Urothelium cell line (cell line): ENCODE measurements around the gene C5AR1.
"Not testable (repeated sequence)": the region's sequence is repeated elsewhere in the genome, so short reads cannot be mapped to it uniquely, and the experiment has no call there.

Experiments used
- DNase-seq: peaks from one replicate; pipeline ENCODE4 v3.0.0; 2011; ENCODE audit warnings: low spot score, mixed read lengths
- FAIRE-seq: peaks from 2 replicates; lab custom pipeline; 2011; peaks lifted over from hg19 to GRCh38; lab: Jason Lieb, UNC

Gene C5AR1

DNA sequence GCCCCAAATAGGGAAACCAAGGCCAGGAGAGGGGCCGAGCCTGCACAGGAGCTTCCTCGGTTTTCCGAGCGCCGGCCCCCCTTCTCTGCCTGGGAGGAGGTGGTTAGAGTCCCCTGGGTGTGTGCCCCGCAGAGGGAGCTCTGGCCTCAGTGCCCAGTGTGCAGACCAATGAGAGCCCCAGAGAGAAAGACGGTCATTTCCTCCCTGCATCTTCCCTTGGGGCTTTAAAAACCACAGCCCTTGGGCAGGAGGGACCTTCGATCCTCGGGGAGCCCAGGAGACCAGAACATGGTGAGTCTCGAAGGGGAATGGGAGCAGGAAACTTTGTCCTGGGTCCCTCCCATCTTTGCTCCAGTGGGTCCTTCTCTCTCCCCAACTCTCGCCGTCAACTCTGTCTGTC, at the start of gene C5AR1:
TSS of gene C5AR1 (plus strand) at position 254 of the 400 bp plus-strand sequence. CDS start at position 289, 35 bp downstream.
- DNase-seq (no peak), FAIRE-seq (no peak)

DNA sequence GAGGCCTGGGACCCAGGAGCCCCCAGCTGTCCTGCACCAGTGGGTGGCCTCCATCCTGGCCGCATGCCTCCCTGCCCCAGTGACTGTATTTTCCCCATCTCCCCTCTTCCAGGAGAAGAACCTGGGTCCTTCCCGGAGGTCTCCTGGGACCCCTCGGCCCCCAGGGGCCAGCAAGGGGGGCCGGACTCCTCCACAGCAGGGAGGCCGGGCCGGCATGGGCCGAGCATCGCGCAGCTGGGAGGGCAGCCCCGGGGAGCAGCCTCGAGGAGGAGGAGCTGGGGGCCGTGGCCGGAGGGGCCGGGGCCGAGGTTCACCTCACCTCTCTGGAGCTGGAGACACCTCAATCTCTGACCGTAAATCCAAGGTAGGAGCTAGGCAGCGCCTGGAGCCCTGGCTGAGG, 49.2 kb upstream of the C5AR1 start:
- FAIRE-seq: no peak

DNA sequence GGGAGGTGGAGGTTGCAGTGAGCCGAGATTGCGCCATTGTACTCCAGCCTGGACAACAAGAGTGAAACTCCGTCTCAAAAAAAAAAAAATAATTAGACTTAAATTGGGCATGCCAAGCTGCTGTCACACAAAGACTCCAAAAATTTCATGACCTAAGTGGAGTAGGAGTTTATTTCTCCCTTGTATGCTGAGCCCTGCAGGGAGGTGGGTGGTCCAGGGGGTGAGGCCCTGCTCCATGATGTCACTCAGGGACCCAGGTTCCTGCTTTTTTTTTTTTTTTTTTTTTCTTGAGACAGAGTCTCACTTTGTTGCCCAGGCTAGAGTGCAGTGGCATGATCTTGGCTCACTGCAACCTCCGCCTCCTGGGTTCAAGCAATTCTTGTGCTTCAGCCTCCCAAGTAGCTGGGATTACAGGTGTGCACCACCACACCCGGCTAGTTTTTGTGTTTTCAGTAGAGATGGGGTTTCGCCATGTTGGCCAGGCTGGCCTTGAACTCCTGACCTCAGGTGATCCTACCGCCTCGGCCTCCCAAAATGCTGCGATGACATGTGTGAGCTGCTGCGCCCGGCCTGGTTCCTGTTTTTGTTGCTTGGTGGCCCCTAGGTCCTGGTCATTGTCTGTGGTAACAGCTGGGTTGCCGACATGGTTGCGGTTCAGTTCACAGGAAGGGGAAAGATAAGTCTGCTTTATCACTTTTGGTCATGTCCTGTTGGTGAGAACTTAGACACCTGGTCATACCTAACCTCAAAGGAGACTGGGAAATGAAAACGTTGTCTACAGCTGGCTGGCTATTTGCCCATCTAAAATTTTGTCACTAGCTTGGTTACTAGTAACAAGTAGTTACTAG, 47.5 kb upstream of the C5AR1 start:
- FAIRE-seq, DNase-seq: not testable (repeated sequence)

More for the DNA sequence above, 49.2 kb upstream of the C5AR1 start:
- DNase-seq: no peak

DNA sequence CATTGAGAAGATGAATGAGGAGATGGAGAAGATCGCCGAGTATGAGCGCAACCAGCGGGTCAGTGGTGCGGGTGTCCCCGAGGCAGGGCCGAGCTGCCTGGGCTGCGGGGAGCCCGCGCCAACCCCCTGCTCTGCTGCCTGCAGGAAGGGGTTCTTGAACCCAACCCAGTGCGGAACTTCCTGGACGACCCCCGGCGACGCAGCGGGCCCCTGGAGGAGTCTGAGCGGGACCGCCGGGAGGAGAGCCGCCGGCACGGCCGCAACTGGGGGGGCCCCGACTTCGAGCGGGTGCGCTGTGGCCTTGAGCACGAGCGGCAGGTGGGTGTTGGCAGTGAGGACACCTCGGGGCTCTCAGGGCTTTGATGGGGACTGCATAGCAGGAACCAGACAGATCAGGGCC, 45.0 kb upstream of the C5AR1 start:
- FAIRE-seq: no peak

DNA sequence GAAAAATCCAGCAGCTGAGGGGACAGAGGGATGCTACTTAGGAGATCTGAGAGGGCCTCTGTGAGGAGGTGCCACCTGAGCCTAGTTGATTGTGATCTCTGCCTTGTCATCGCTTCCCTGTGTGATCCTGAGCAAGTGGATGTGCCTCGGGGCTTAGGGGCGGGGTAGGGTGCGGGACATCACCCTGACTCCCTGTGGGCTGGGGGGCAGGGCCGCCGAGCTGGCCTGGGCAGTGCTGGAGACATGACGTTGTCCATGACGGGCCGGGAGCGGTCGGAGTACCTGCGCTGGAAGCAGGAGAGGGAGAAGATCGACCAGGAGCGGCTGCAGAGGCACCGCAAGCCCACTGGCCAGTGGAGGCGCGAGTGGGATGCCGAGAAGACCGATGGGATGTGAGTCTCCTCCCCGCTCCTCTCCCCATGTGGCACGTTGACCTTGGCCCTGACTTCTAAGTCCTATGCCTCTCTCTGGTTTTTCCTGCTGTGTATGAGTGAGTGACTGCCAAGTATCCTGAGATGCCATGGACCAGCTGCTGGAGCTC, 43.2 kb upstream of the C5AR1 start:
- no peak for DNase-seq

More for the DNA sequence above, 45.0 kb upstream of the C5AR1 start:
- no peak for DNase-seq

DNA sequence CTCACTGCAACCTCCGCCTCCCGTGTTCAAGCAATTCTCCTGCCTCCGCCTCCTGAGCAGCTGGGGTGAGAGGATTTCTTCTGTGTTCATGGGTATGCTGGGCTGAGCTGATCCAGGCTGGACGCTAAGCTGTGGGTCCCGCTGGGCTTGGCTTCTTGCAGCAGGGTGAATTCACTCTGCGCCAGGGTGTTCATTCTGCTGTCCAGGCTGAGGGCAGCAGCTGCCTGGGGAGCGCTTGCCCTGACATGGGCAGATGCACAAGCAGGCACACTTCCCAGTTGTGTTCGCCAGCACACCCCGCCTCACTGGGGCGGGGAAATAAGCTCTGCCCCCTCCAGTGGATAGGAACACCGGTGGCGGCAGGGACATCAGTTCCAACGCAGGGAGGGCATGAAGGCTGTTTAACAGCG, 42.3 kb upstream of the C5AR1 start:
- no peak for DNase-seq
- no peak for FAIRE-seq

More for the DNA sequence above, 43.2 kb upstream of the C5AR1 start:
- FAIRE-seq: no peak

DNA sequence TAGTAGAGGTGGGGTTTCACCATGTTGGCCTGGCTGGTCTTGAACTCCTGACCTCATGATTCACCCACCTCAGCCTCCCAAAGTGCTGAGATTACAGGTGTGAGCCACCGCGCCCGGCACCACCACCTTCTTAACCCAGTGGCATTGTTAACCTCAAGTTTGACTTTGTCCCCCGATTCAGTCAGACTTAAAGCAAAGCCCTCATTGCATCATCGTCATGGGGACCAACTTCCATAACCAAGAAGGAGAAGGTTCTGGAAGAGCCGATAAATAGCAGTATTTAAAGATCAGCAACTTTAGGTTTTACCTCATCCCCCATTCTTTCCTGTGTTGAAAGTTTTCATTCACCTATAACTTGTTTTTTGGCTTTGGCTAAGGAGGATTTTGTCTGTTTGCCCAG, 41.6 kb upstream of the C5AR1 start:
- DNase-seq (no peak), FAIRE-seq (no peak)

DNA sequence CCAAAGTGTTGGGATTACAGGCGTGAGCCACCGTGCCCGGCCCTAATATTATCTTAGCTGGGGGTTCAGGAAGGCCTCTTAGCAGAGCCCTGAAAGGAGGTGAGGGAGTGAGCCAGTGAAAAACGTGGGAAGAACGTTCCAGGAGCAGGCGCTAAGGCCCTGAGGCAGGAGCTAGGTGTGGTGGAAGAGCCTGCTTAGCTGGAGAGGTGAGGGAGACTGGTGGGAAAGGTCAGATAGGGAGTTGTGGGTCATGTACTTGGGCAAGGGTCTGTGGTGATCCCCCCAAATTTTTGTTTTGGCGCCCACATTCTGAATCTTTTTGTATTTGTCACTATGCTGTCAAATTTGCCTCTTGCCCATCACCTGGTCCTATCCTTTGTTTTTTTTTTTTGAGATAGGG, 40.1 kb upstream of the C5AR1 start:
- FAIRE-seq (no peak), DNase-seq (no peak)

DNA sequence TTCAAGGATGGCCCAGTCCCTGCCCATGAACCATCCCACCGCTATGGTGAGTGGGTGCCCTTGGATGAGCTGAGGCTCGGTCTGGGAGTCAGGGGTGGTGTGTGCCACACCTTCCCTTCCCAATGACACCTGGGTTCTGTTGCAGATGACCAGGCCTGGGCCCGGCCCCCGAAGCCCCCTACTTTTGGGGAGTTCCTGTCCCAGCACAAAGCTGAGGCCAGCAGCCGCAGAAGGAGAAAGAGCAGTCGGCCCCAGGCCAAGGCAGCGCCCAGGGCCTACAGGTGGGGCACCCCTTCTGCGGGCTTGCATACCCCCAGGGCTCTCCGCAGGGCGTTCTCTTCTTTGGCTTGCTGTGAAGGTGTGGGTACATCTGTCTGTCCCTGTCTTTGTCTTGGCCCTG, 39.3 kb upstream of the C5AR1 start:
- DNase-seq: no peak
- FAIRE-seq: no peak

DNA sequence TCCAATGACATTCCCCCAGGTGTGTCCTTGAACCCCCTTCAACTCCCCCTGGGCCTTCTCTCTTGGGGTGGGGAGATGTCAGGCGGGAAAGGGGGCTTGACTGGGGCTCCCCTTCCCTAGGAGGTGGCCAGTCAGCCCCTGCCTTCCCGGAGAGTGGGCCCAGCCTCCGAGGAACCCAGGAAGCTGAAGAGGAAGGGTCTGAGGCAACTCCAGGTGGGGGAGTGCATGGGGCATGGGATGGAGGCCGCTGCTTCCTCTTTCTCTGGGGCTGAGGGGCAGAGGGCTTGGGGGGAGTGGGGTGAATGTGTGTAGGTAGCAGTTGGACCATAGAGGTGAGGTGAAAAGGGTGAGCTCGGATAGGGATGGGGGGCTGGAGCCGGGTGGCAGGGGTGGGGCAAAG, 37.7 kb upstream of the C5AR1 start:
- DNase-seq: no peak
- no peak for FAIRE-seq

DNA sequence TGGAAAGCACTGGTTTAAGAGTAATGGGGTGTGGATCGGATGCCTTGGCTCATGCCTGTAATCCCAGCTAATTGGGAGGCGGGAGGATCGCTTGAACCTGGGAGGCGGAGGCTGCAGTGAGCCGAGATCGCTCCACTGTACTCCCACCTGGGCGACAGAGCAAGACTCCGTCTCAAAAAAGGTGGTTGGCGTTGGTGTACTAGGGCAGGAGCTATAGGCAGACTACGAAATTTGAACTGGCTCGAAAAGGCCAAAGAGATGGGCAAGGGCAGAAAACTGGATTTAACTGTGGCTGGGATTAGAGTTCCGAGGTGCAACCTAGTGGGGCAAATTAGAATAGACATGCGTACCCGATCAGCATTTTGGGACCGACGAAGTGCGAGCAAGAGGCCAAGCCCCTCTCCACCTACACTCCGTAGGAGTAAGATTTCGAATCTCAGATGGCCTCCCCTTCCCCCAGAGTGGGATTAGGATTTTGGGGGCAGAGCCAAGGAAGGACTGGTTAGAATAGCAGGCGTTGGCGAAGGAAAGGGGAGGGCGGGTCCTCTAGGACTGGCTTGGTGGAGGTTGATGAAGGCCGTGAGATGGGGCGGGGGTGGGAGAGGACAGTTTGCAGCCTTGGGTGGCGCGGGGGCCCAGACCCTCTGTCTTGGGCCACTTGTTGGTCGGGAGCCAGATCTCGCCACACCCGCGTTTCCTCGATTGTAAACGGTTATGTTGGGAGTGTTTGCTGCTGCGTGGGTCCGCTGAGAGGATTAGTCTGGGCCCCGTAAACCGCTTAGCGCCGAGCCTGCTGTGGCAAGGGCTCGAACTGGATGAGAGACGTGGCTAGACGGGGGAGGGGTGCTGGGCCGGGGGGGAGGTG, 37.0 kb upstream of the C5AR1 start:
- FAIRE-seq (no peak), DNase-seq (no peak)

DNA sequence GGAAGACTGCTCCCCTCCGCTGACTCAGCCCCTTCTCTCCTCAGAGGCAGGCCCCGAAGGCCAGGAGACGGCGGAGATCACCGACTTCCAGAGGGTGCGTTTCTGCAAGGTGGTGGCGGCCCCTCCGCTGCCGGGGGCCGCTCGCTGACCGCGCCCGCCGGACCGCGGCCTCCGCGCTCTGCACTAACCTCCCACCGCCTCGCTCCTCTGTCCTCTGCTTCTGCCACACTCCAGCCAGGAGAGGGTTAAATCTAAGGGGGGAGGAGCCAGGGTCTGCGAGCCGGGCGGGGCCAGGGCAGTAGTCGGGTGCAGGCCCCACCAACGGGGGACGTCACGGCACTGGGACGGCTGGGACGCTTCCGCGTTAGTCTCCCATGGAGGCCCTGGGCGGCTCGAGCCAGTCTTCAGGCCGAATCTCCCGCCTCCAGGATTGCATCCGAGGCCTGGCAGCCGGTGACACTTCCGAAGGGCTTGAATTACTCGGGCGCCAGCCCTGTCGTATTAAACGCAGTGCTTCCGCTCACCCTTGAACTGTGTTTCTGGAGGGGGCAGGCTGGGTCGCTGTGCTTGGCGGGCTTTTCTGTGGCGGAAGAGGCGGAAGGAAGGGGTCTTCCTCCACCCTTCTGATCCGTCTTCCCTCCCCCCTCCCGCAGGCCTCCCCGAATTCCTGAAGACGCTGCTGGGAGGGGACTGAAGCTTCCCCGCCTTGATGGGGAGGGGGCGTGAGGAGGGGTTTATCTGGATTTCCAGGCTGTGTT, 36.2 kb upstream of the C5AR1 start:
- DNase-seq (peak; percentile 74), FAIRE-seq (no peak)

DNA sequence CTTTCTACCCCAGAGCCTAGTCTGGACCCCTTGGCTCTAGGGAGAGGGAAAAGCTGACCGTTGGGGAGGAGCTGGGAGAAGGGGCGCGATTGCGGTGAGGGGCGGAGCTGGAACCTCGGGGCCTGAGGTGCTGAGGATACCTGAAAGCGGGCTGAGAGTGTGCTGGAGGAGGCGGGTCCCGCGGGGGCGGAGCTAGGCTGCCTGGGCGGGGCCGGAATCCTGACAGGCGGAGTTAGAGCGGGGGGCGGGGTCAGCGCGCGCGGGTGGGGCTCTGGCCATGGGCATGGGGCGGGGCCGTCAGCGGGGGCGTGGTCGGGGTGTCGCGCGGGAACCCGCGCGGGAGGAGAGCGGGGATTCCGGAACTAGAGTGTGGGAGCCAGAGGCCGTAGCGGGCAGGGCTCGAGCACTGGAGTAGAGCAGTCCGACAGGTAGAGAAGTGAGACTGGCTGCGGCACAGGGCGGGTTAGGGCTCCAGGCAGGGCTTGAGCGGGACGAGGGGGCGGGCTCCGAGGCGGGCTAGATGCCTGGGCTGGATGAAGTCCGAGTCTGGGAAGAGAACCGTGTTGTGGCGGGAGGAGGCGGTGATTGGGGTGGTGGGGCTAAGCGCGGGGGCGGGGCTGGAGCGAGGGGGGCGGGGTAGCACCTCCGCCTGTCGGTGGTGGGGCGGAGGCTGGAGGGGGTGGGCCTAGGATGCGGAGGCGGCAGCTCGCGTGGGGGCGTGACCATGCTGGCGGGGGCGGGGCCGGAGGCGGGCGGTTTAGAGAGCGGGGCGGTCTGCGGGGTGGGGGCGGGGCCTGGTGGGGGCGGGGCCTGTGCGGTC, 35.4 kb upstream of the C5AR1 start, which contains the start of gene INAFM1:
TSS of gene INAFM1 (plus strand) at position 815 of the 820 bp plus-strand sequence. CDS start 35 bp downstream, outside the sequence.
- DNase-seq (peak; percentile 79), FAIRE-seq (no peak)

DNA sequence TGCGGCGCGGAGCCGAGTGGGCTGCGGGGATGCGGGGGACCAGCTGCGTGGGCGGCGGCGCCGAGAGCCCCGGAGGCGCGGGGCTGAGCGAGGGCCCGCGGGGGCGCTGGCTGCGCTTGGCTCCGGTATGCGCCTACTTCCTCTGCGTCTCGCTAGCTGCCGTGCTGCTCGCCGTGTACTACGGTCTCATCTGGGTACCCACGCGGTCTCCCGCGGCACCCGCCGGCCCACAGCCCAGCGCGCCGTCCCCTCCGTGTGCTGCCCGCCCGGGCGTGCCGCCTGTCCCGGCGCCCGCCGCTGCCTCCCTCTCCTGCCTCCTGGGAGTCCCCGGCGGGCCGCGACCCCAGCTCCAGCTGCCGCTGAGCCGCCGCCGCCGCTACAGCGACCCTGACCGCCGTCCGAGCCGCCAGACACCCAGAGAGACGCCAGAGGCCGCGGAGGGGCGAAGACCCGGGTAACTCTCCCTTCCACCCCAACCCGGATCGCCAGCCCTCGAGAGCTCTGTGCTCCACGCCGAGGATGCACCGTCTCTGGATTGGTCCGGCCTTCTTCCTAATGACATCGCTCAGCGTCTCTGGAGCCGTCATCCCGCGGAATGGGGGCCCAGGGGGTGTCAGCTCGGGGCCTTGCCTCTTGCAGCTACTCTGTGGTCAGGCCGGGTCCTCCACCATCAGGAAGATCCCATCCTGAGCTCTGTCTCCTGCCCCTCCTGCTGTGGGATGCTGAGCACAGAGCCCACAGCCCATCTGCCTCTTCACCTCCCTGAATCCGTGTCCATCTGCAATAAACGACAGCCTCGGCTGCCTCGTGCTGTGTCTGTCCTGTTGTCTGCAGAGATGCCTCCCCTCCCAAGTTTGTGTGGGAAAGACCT, 34.5 kb upstream of the C5AR1 start:
- FAIRE-seq (no peak), DNase-seq (no peak)

DNA sequence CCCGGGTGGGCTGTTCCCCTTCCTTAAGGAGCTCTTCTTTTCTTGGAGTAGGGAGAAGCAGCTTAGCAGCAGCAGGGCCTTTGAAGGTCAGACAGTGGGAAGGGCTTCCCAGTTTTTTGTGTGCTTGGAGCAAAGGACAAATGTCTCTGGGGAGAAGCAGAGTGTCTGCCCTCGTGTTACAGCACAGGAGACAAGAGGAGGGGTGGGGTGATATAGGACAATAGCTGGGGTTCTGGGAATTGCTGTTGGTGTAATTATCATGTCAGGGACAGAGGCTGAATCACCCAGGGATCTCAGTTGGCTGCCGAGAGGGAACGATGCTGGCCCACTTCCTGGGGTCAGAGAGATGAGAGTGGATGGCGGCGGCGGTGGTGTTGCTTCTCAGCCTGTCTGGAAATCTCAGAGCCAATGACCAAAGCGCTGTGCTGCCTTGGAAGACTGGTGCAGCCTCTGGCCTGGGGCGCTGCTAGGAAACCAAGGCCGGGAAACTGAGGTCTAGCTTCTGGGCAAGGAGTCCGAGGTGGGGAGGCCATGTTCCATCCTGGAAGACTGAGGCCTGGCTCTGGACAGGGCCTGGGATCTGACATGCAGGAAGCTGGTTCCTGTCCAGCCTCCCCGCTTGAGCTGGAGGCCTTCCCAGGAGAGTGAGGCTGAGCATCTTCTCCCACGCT, 33.7 kb upstream of the C5AR1 start:
- FAIRE-seq: no peak
- DNase-seq: no peak

DNA sequence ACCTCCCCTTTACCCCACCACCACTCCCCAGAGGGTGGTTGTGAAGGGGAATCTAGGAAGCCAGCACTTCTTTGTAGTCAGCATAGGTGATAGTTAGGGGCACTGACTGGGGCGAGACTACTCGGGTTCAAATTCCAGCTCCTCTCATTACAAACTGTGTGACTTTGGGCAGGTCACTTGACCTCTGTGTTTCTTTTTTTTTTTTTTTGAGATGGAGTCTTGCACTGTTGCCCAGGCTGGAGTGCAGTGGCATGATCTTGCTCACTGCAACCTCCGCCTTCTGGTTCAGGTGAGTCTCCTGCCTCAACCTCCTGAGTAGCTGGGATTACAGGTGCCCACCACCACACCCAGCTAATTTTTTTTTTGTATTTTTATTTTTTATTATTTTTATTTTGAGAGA, 33.1 kb upstream of the C5AR1 start:
- not testable (repeated sequence) for FAIRE-seq

DNA sequence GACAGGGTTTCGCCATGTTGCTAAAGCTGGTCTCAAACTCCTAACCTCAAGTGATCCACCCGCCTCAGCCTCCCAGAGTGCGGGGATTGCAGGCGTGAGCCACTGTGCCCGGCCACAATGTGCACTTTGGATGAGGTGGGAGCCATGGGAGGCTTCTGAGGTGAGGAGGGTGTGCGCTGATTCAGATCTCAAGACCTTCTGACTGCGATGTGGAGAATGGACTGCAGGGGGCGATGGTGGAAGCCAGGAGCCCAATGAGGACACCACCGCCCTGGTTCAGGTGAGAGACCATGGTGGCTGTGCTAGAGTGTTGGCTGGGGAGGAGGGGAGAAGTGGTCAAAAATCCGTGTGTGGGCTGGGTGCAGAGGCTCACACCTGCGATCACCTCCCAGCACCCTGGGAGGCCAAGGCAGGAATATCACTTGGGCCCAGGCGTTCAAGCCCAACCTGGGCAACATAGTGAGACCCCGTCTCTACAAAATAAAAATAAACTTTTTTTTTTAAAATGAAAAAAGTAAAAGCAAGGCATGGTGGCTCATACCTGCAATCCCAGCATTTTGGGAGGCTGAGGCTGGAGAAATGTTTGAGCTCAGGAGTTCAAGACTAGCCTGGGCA, 29.4 kb upstream of the C5AR1 start:
- DNase-seq (peak; percentile 36), FAIRE-seq (no peak)

More for the DNA sequence above, 33.1 kb upstream of the C5AR1 start:
- DNase-seq: not testable (repeated sequence)
